Osteoblast (primary cell): ENCODE data around the gene SPIC. TPM values are rescaled to one million over a fixed set of nuclear protein-coding genes. Genes with fewer than 3 reads are reported as not detected.
"Not testable (repeated sequence)": the region's sequence is repeated elsewhere in the genome, so short reads cannot be mapped to it uniquely, and the experiment has no call there.

Source experiments
- DNase-seq: peaks from one replicate; pipeline ENCODE4 v3.0.0; 2011; ENCODE audit warnings: low spot score, mixed read lengths; ENCODE audit not compliant: insufficient read length; ENCODE audit errors: missing footprints
- H2AFZ ChIP-seq: 2 replicates; pipeline ENCODE4 v1.6.0; 2011; ENCODE audit warnings: mild to moderate bottlenecking, low read length
- H3K27ac ChIP-seq: 2 replicates; pipeline ENCODE4 v1.5.1; 2011; ENCODE audit warnings: mild to moderate bottlenecking, low read depth, low read length, moderate library complexity
- H3K27me3 ChIP-seq: 2 replicates; pipeline ENCODE4 v1.6.0; 2012; ENCODE audit warnings: mild to moderate bottlenecking, control low read depth, inconsistent platforms, low read length, moderate library complexity; ENCODE audit not compliant: insufficient read depth
- H3K36me3 ChIP-seq: 2 replicates; pipeline ENCODE4 v1.5.1; 2011; ENCODE audit warnings: mild to moderate bottlenecking, low read length, control low read depth, moderate library complexity; ENCODE audit not compliant: insufficient read depth
- H3K4me1 ChIP-seq: 2 replicates; pipeline ENCODE4 v1.5.1; 2011; ENCODE audit warnings: mild to moderate bottlenecking, low read length, control low read depth, moderate library complexity; ENCODE audit not compliant: insufficient read depth
- H3K4me2 ChIP-seq: 2 replicates; pipeline ENCODE4 v1.6.0; 2011; ENCODE audit warnings: mild to moderate bottlenecking, low read length; ENCODE audit not compliant: insufficient read depth
- H3K4me3 ChIP-seq: fragments of 200-600 bp; sonication (generic); 3 replicates; pipeline ENCODE4 v1.5.1; 2012; ENCODE audit warnings: mild to moderate bottlenecking, low read length, inconsistent platforms; ENCODE audit not compliant: insufficient read depth
- H3K79me2 ChIP-seq: 2 replicates; pipeline ENCODE4 v1.6.0; 2012; ENCODE audit warnings: mild to moderate bottlenecking, low read length, control low read depth, inconsistent platforms; ENCODE audit not compliant: insufficient read depth
- H3K9me3 ChIP-seq: 2 replicates; pipeline ENCODE4 v1.5.1; 2011; ENCODE audit warnings: low read depth, low read length, control low read depth
- H4K20me1 ChIP-seq: 2 replicates; pipeline ENCODE4 v1.6.0; 2012; ENCODE audit warnings: mild to moderate bottlenecking, low read length, control low read depth; ENCODE audit not compliant: insufficient read depth
- total RNA-seq: library from RNA; depleted of rRNA; stranded (reverse); fragments of >200 nt; gene quantifications from 2 replicates; pipeline ENCODE4 v1.2.3, GENCODE V29; 2012
- TF ChIP-seq, protein P1 (sequence below): IDR thresholded peaks from 2 replicates; pipeline ENCODE4 v1.5.1; 2011; ENCODE audit warnings: mild to moderate bottlenecking, low read depth, low read length, moderate library complexity; ENCODE audit errors: extremely low read depth

The SPIC gene
- total RNA-seq, 1 donor, result not detected

DNA sequence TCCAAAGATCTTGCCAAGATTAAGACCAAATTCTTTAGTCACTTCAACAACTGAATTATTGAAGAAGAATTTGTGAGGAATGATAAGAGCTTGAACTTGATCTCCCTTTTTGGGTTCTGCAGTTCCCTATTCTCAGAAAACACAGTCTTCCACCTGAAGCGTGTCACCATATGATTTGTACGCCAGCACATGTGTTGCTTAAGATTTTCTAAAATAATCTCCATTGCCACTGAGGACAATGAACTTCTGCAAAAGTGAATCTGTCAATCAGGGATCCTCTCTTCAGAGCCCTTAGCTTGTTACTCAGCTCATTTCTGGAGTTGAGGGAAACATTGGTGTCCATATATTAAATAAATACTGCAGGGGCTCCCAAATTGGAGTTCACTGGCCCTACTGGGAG, 4.2 kb upstream of the SPIC start:
- Histone ChIP-seq H3K27me3 (no peaks in the 10 kb centered on the region), H3K9me3 (no peaks in the 10 kb centered on the region), H2AFZ (no peak overlapping the region), H4K20me1 (no peaks in the 10 kb centered on the region), H3K79me2 (no peaks in the 10 kb centered on the region), H3K4me2 (no peak overlapping the region), H3K4me3 (no peak overlapping the region), H3K27ac (no peak overlapping the region), H3K36me3 (no peaks in the 10 kb centered on the region), H3K4me1 (no peaks in the 10 kb centered on the region)
- TF ChIP-seq, protein P1, sequence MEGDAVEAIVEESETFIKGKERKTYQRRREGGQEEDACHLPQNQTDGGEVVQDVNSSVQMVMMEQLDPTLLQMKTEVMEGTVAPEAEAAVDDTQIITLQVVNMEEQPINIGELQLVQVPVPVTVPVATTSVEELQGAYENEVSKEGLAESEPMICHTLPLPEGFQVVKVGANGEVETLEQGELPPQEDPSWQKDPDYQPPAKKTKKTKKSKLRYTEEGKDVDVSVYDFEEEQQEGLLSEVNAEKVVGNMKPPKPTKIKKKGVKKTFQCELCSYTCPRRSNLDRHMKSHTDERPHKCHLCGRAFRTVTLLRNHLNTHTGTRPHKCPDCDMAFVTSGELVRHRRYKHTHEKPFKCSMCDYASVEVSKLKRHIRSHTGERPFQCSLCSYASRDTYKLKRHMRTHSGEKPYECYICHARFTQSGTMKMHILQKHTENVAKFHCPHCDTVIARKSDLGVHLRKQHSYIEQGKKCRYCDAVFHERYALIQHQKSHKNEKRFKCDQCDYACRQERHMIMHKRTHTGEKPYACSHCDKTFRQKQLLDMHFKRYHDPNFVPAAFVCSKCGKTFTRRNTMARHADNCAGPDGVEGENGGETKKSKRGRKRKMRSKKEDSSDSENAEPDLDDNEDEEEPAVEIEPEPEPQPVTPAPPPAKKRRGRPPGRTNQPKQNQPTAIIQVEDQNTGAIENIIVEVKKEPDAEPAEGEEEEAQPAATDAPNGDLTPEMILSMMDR, result no peak
- DNase-seq, result no peak

DNA sequence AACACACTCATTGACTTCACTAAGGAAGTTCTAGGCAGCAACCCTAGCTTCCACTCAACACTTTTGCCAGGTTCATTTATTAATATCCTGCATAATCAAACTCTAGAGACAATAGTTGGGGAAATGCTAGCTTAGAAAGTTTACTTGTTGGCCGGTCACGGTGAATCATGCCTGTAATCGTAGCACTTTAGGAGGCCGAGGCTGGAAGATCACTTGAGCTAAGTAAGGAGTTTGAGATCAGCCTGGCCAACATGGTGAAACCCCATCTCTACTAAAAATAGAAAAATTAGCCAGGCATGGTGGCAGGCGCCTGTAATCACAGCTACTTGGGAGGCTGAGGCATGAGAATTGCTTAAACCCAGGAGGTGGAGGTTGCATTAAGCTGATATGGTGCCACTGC, 3.3 kb upstream of the SPIC start:
- not testable (repeated sequence) for H3K9me3 ChIP-seq, H3K4me3 ChIP-seq, H3K4me1 ChIP-seq, H2AFZ ChIP-seq, H4K20me1 ChIP-seq, H3K4me2 ChIP-seq, H3K79me2 ChIP-seq, H3K27me3 ChIP-seq, DNase-seq, H3K27ac ChIP-seq, H3K36me3 ChIP-seq

DNA sequence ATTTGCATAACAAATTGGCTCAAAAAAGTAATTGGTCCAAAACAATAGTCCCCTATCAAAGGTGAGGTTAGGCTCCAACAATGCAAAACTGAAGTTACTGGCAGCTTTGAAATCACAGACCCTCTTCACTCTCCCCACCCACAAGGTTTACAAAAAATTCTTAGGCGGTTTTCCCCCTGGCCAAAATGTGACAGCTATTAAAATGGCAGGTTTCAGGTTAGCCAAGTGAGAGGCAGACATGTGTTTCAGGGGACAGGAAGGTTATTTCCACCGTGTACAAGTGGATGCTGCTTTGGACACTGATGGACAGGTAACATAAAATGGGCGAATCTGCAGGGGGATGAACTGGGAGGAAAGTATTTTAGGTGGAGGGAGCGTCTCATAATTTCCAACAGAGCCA, 888 bp upstream of the SPIC start:
- H3K9me3 ChIP-seq, result no peaks in the 10 kb centered on the region
- no peak for DNase-seq
- no peaks in the 10 kb centered on the region for H3K4me1 ChIP-seq

DNA sequence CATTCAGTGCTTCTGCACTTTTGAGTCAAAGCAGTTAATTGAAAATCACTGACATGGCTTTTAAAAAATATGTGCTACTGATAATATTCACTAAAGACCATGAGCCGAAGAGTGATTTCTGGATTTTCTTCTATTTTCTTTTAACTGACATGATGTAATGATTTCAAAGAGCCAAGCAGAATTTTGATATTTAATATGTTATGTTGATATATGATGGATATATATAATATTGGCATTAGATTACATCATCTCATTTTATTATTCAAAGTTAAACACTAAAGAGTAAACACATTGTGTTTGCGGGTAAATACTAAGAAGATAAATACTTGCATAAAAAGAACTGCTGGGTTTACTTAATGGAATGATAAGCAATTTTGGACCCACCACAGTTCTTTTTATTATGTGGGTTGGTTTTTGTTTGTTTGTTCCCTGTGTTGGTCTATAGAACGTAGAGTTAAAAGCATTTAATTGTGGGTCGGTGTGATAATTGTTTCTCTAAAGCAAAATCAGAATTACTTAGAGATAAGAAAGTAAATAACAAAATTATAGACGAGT, 692 bp downstream of the SPIC start:
- Histone ChIP-seq H4K20me1 (no peaks in the 10 kb centered on the region), H3K4me1 (no peaks in the 10 kb centered on the region)

More for the DNA sequence above, 888 bp upstream of the SPIC start:
- Histone ChIP-seq H3K79me2 (no peaks in the 10 kb centered on the region), H2AFZ (no peak overlapping the region), H3K27me3 (no peaks in the 10 kb centered on the region), H3K4me3 (no peak overlapping the region), H4K20me1 (no peaks in the 10 kb centered on the region), H3K27ac (no peak overlapping the region), H3K4me2 (no peak overlapping the region), H3K36me3 (no peaks in the 10 kb centered on the region)
- TF ChIP-seq, protein P1, result no peak

More for the DNA sequence above, 692 bp downstream of the SPIC start:
- Histone ChIP-seq H3K79me2 (no peaks in the 10 kb centered on the region), H3K4me2 (no peak overlapping the region), H2AFZ (no peak overlapping the region), H3K4me3 (no peak overlapping the region), H3K36me3 (no peaks in the 10 kb centered on the region), H3K27me3 (no peaks in the 10 kb centered on the region), H3K27ac (no peak overlapping the region), H3K9me3 (no peaks in the 10 kb centered on the region)
- DNase-seq, result no peak
- TF ChIP-seq, protein P1, result no peak
